MG63 (cell line): ENCODE results near the gene TIMM10. TPM values are rescaled to one million over a fixed set of nuclear protein-coding genes. Genes with fewer than 3 reads are reported as not detected.

Experiments used
- DNase-seq: peaks from one replicate; pipeline ENCODE4 v3.0.0-alpha.2; 2020
- H3K27me3 ChIP-seq: fragments of 250-450 bp; sonication (Bioruptor Pico); 2 replicates; pipeline ENCODE4 v1.5.1; 2020; ENCODE audit warnings: mild to moderate bottlenecking, moderate library complexity
- H3K36me3 ChIP-seq: fragments of 250-450 bp; sonication (Bioruptor Pico); 2 replicates; pipeline ENCODE4 v1.5.1; 2020; ENCODE audit warnings: mild to moderate bottlenecking, moderate library complexity
- H3K4me3 ChIP-seq: fragments of 250-450 bp; sonication (Bioruptor Pico); 2 replicates; pipeline ENCODE4 v1.5.1; 2020; ENCODE audit warnings: mild to moderate bottlenecking, moderate library complexity
- H3K9me3 ChIP-seq: fragments of 250-450 bp; sonication (Bioruptor Pico); 2 replicates; pipeline ENCODE4 v1.5.1; 2020; ENCODE audit warnings: mild to moderate bottlenecking, moderate library complexity
- total RNA-seq: library from RNA; depleted of rRNA; stranded (reverse); fragments of >200 nt; shearing (Covaris generic); gene quantifications from 2 replicates; pipeline ENCODE4 v1.2.3, GENCODE V29; 2014; ENCODE audit warnings: low replicate concordance

TIMM10 gene
- total RNA-seq, 1 experiment from 2014 or later = 99.6 TPM

- Histone ChIP-seq H3K9me3 (no peaks in the 10 kb centered on the region), H3K4me3 (no peak overlapping the region), H3K27me3 (no peaks in the 10 kb centered on the region), H3K36me3 (no peaks in the 10 kb centered on the region)
- DNase-seq = no peak
Measured at GRCh38 chr11:57497303-57498247, 33.0 kb downstream of the TIMM10 start.

GRCh38 chr11:57496109-57496820 is 34.3 kb downstream of the TIMM10 start:
- no peak overlapping the region for H3K4me3 ChIP-seq
- no peak for DNase-seq
- no peaks in the 10 kb centered on the region for H3K9me3 ChIP-seq
- no peaks in the 10 kb centered on the region for H3K27me3 ChIP-seq
- H3K36me3 ChIP-seq = no peaks in the 10 kb centered on the region

GRCh38 chr11:57493507-57494503 is 36.7 kb downstream of the TIMM10 start:
- Histone ChIP-seq H3K4me3 (no peak overlapping the region), H3K9me3 (no peaks in the 10 kb centered on the region), H3K27me3 (no peaks in the 10 kb centered on the region), H3K36me3 (no peaks in the 10 kb centered on the region)
- peak; percentile 15 for DNase-seq

GRCh38 chr11:57491371-57492061 is 39.0 kb downstream of the TIMM10 start:
- Histone ChIP-seq H3K9me3 (no peaks in the 10 kb centered on the region), H3K27me3 (no peaks in the 10 kb centered on the region), H3K4me3 (no peak overlapping the region), H3K36me3 (no peaks in the 10 kb centered on the region)
- DNase-seq = no peak

- Histone ChIP-seq H3K4me3 (no peak overlapping the region), H3K9me3 (no peaks in the 10 kb centered on the region), H3K27me3 (no peaks in the 10 kb centered on the region), H3K36me3 (no peaks in the 10 kb centered on the region)
- DNase-seq = peak; percentile 45
Measured at GRCh38 chr11:57490456-57491248, 39.9 kb downstream of the TIMM10 start.

GRCh38 chr11:57487920-57488659 is 42.5 kb downstream of the TIMM10 start:
- no peak overlapping the region for H3K4me3 ChIP-seq
- no peak for DNase-seq

GRCh38 chr11:57487021-57487778 is 43.4 kb downstream of the TIMM10 start:
- Histone ChIP-seq H3K9me3 (no peaks in the 10 kb centered on the region), H3K4me3 (no peak overlapping the region), H3K36me3 (no peaks in the 10 kb centered on the region), H3K27me3 (peaks cover 7% of the 10 kb centered on the region; the same call in 1 of the 2 replicates)
- DNase-seq = no peak

More at GRCh38 chr11:57487920-57488659, 42.5 kb downstream of the TIMM10 start:
- Histone ChIP-seq H3K36me3 (no peaks in the 10 kb centered on the region), H3K27me3 (no peaks in the 10 kb centered on the region), H3K9me3 (no peaks in the 10 kb centered on the region)

- Histone ChIP-seq H3K9me3 (no peaks in the 10 kb centered on the region), H3K27me3 (peaks cover 8% of the 10 kb centered on the region; the same call in 1 of the 2 replicates), H3K36me3 (no peaks in the 10 kb centered on the region), H3K4me3 (no peak overlapping the region)
- DNase-seq = no peak
Measured at GRCh38 chr11:57485217-57485990, 45.1 kb downstream of the TIMM10 start.

GRCh38 chr11:57484141-57484710 is 46.3 kb downstream of the TIMM10 start:
- no peak for DNase-seq

GRCh38 chr11:57483562-57483918 is 47.0 kb downstream of the TIMM10 start:
- no peak for DNase-seq
- peaks cover 8% of the 10 kb centered on the region; the same call in 1 of the 2 replicates for H3K27me3 ChIP-seq
- no peaks in the 10 kb centered on the region for H3K36me3 ChIP-seq
- no peaks in the 10 kb centered on the region for H3K9me3 ChIP-seq
- no peak overlapping the region for H3K4me3 ChIP-seq

More at GRCh38 chr11:57484141-57484710, 46.3 kb downstream of the TIMM10 start:
- no peaks in the 10 kb centered on the region for H3K36me3 ChIP-seq
- no peaks in the 10 kb centered on the region for H3K9me3 ChIP-seq
- no peak overlapping the region for H3K4me3 ChIP-seq
- H3K27me3 ChIP-seq = peaks cover 8% of the 10 kb centered on the region; the same call in 1 of the 2 replicates

- H3K27me3 ChIP-seq = peaks cover 8% of the 10 kb centered on the region; the same call in 1 of the 2 replicates
- no peaks in the 10 kb centered on the region for H3K36me3 ChIP-seq
- no peaks in the 10 kb centered on the region for H3K9me3 ChIP-seq
- H3K4me3 ChIP-seq = peak overlapping the region; percentile 29
- DNase-seq = peak; percentile 54
Measured at GRCh38 chr11:57482782-57483561, 47.6 kb downstream of the TIMM10 start.
